K562 (cell line): ENCODE measurements around the gene CPEB1. TPM values are rescaled to one million over a fixed set of nuclear protein-coding genes. Genes with fewer than 3 reads are reported as not detected.

ENCODE experiments used
- BRCA1 ChIP-seq, 2 experiments: fragments of 450-650 bp in 1 of 2; sonication (generic) in 1 of 2; formaldehyde crosslinking in 1 of 2; IDR thresholded peaks; 2 replicates each; pipeline versions ENCODE4 v1.5.0 to v1.6.1; 2017 to 2020; ENCODE audit warnings: mild to moderate bottlenecking in 1 of 2, missing genetic modification reagents in 1 of 2
- CCNT2 ChIP-seq: IDR thresholded peaks from 2 replicates; pipeline ENCODE4 v1.6.1; 2011; ENCODE audit warnings: borderline replicate concordance, low read depth, mild to moderate bottlenecking, moderate library complexity, mixed read lengths, low read length; ENCODE audit not compliant: insufficient read length; ENCODE audit errors: extremely low read depth
- ELF1 ChIP-seq: fragments of 200-800 bp; sonication (Bioruptor generic); IDR thresholded peaks from 2 replicates; pipeline ENCODE4 v1.6.1; 2016; ENCODE audit warnings: missing genetic modification characterization, missing compliant biosample characterization
- HDAC3 ChIP-seq: fragments of 450-650 bp; IDR thresholded peaks from 2 replicates; pipeline ENCODE4 v1.6.1; 2018; ENCODE audit warnings: borderline replicate concordance, mild to moderate bottlenecking, moderate library complexity; ENCODE audit not compliant: partially characterized antibody
- JUN ChIP-seq, 2 experiments: sonication (generic) in 1 of 2; formaldehyde crosslinking in 1 of 2; IDR thresholded peaks; 2 replicates each; pipeline versions ENCODE4 v1.6.1 to v1.8.0; 2012 to 2022; ENCODE audit warnings: borderline replicate concordance in 2 of 2, mild to moderate bottlenecking in 2 of 2, improper control_type of control experiment in 1 of 2, low read depth in 1 of 2, low read length in 1 of 2, missing genetic modification reagents in 1 of 2
- LARP7 ChIP-seq: fragments of 450-650 bp; IDR thresholded peaks from 2 replicates; pipeline ENCODE4 v1.6.1; 2016
- MTA3 ChIP-seq: fragments of 450-650 bp; formaldehyde crosslinking; IDR thresholded peaks from 2 replicates; pipeline ENCODE4 v1.6.1; 2017; ENCODE audit warnings: mild to moderate bottlenecking, borderline replicate concordance
- NR2C2 ChIP-seq, 2 experiments: fragments of 200-800 bp in 1 of 2; sonication (Bioruptor generic) in 1 of 2; sonication (generic) in 1 of 2; formaldehyde crosslinking in 1 of 2; IDR thresholded peaks; 2 replicates each; pipeline versions ENCODE4 v1.6.1 to v1.8.0; 2016 to 2022; ENCODE audit warnings: mild to moderate bottlenecking in 1 of 2, missing compliant biosample characterization in 1 of 2, missing genetic modification characterization in 1 of 2, missing genetic modification reagents in 1 of 2
- PHF21A ChIP-seq: fragments of 450-650 bp; IDR thresholded peaks from 2 replicates; pipeline ENCODE4 v1.6.1; 2017; ENCODE audit warnings: low read depth, borderline replicate concordance
- POLR2H ChIP-seq: IDR thresholded peaks from 2 replicates; pipeline ENCODE4 v1.6.1; 2016; ENCODE audit warnings: missing genetic modification characterization, low read depth, mild to moderate bottlenecking, control low read depth, missing compliant biosample characterization, moderate library complexity
- RNF2 ChIP-seq: sonication (generic); IDR thresholded peaks from 2 replicates; pipeline ENCODE4 v1.6.1; 2016
- ZFX ChIP-seq: sonication (generic); formaldehyde crosslinking; IDR thresholded peaks from 2 replicates; pipeline ENCODE4 v1.8.0; 2022; ENCODE audit warnings: mild to moderate bottlenecking, missing genetic modification reagents, moderate library complexity
- ZNF124 ChIP-seq: sonication (generic); formaldehyde crosslinking; IDR thresholded peaks from 2 replicates; pipeline ENCODE4 v1.8.1; 2022; ENCODE audit warnings: missing genetic modification reagents
- ZNF354B ChIP-seq: fragments of 250-450 bp; sonication (Bioruptor Pico); IDR thresholded peaks from 2 replicates; pipeline ENCODE4 v1.4.0; 2020
- ZNF644 ChIP-seq: fragments of 200-800 bp; sonication (Bioruptor generic); IDR thresholded peaks from 2 replicates; pipeline ENCODE4 v1.6.1; 2016; ENCODE audit warnings: low read depth, missing genetic modification characterization, missing compliant biosample characterization
- polyA plus RNA-seq, 8 experiments: library from polyadenylated mRNA; depleted of rRNA in 4 of 8; stranded (reverse) in 5 of 8; unstranded in 3 of 8; fragments of >200 nt; fragmentation: Nextera tagmentation in 2 of 8; fragmentation: Illumina TruSeq in 1 of 8; extraction: Ambion mirVana in 2 of 8; extraction: Trizol in 1 of 8; gene quantifications; 2 replicates each; pipeline versions ENCODE4 v1.2.1 to v1.2.3, GENCODE V29; 2011 to 2014; ENCODE audit warnings: inconsistent platforms in 1 of 8, missing spikeins in 1 of 8
- total RNA-seq, 7 experiments: library from RNA; depleted of rRNA in 6 of 7; stranded (reverse); fragments of >200 nt in 6 of 7; fragmentation: Illumina TruSeq in 2 of 7; extraction: Trizol in 2 of 7; gene quantifications; 2 replicates each; pipeline versions ENCODE4 v1.2.1 to v1.2.3, GENCODE V29; 2011 to 2021; ENCODE audit warnings: low replicate concordance in 1 of 7
- TF ChIP-seq, protein P1 (sequence below): sonication (generic); formaldehyde crosslinking; IDR thresholded peaks from 2 replicates; pipeline ENCODE4 v1.8.0; 2022; ENCODE audit warnings: missing genetic modification reagents, mild to moderate bottlenecking, borderline replicate concordance
- TF ChIP-seq, protein P2 (sequence below): sonication (generic); formaldehyde crosslinking; IDR thresholded peaks from 2 replicates; pipeline ENCODE4 v1.8.0; 2023; ENCODE audit warnings: mild to moderate bottlenecking, missing genetic modification reagents

The CPEB1 gene
- total and polyA plus RNA-seq, 9 of the 15 experiments (the other 6 are each of a cell fraction or from before 2014, with no cell fraction given) = 2.2 to 13.4 (median 9.7) TPM

DNA sequence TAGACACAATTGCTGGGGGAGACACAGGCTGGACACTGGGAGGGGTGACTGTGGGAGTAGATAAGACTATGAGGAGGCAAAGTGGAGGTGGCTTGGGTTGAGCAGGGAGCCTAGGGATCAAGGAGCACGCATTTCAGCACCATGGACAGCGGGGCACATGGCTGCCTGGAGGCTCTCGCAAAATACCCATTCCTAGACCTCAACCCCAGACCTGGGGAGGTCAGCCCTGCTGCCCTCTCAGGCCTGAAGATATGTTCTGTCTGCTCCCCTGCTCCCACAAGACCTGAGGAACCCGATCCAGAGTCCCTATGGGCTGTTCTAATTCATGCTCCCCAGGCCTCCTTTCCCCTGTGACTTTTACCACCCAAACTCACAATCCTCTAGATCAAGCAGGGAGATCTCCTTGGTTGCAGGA is 16.0 kb upstream of the CPEB1 start (continued):
- TF ChIP-seq, protein P1, sequence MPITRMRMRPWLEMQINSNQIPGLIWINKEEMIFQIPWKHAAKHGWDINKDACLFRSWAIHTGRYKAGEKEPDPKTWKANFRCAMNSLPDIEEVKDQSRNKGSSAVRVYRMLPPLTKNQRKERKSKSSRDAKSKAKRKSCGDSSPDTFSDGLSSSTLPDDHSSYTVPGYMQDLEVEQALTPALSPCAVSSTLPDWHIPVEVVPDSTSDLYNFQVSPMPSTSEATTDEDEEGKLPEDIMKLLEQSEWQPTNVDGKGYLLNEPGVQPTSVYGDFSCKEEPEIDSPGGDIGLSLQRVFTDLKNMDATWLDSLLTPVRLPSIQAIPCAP (CRISPR knock-in tag) = peak; percentile 70; the same call in 1 of the 2 replicates
- TF ChIP-seq LARP7 = no peak
- no peak for TF ChIP-seq POLR2H (tag)
- no peak for TF ChIP-seq ELF1 (tag)
- TF ChIP-seq MTA3 = no peak
- TF ChIP-seq HDAC3 = no peak
- TF ChIP-seq ZFX (CRISPR knock-in tag) = 0 out of 2 replicates have a peak, but pooled peaks have one; percentile 31
- TF ChIP-seq BRCA1 (IDR thresholded peaks at IDR 0.05) = no peak
- no peak for TF ChIP-seq BRCA1 (CRISPR knock-in tag; IDR thresholded peaks at IDR 0.05)
- TF ChIP-seq, protein P2, sequence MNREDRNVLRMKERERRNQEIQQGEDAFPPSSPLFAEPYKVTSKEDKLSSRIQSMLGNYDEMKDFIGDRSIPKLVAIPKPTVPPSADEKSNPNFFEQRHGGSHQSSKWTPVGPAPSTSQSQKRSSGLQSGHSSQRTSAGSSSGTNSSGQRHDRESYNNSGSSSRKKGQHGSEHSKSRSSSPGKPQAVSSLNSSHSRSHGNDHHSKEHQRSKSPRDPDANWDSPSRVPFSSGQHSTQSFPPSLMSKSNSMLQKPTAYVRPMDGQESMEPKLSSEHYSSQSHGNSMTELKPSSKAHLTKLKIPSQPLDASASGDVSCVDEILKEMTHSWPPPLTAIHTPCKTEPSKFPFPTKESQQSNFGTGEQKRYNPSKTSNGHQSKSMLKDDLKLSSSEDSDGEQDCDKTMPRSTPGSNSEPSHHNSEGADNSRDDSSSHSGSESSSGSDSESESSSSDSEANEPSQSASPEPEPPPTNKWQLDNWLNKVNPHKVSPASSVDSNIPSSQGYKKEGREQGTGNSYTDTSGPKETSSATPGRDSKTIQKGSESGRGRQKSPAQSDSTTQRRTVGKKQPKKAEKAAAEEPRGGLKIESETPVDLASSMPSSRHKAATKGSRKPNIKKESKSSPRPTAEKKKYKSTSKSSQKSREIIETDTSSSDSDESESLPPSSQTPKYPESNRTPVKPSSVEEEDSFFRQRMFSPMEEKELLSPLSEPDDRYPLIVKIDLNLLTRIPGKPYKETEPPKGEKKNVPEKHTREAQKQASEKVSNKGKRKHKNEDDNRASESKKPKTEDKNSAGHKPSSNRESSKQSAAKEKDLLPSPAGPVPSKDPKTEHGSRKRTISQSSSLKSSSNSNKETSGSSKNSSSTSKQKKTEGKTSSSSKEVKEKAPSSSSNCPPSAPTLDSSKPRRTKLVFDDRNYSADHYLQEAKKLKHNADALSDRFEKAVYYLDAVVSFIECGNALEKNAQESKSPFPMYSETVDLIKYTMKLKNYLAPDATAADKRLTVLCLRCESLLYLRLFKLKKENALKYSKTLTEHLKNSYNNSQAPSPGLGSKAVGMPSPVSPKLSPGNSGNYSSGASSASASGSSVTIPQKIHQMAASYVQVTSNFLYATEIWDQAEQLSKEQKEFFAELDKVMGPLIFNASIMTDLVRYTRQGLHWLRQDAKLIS = peak; percentile 68; the same call in 1 of the 2 replicates
- TF ChIP-seq ZNF124 (CRISPR knock-in tag) = no peak
- no peak for TF ChIP-seq CCNT2
- no peak for TF ChIP-seq ZNF354B (CRISPR knock-in tag)
- peak; percentile 83; the same call in 1 of the 2 replicates for TF ChIP-seq ZNF644 (tag)
- TF ChIP-seq NR2C2 (CRISPR knock-in tag; IDR thresholded peaks at IDR 0.05) = peak; percentile 87
- TF ChIP-seq NR2C2 (tag; IDR thresholded peaks at IDR 0.05) = no peak
- TF ChIP-seq RNF2 = 0 out of 2 replicates have a peak, but pooled peaks have one; percentile 24
- no peak for TF ChIP-seq PHF21A
- TF ChIP-seq JUN (IDR thresholded peaks at IDR 0.05; ENCODE audit: borderline replicate concordance, low read depth, low read length) = no peak
- TF ChIP-seq JUN (CRISPR knock-in tag; IDR thresholded peaks at IDR 0.05; ENCODE audit: borderline replicate concordance) = peak; percentile 73; the same call in 1 of the 2 replicates
